GM23248 (cell line): ENCODE data around the gene MAMDC4. TPM values are rescaled to one million over a fixed set of nuclear protein-coding genes. Genes with fewer than 3 reads are reported as not detected.
"Not testable (repeated sequence)": the region's sequence is repeated elsewhere in the genome, so short reads cannot be mapped to it uniquely, and the experiment has no call there.

Experiments
- DNase-seq: peaks from one replicate; pipeline ENCODE4 v3.0.0-alpha.2; 2015
- H2AFZ ChIP-seq: fragments of 200-600 bp; sonication (generic); 2 replicates; pipeline ENCODE4 v1.6.1; 2016; ENCODE audit warnings: antibody characterized with exemption
- H3F3A ChIP-seq: fragments of 200-600 bp; sonication (generic); 2 replicates; pipeline ENCODE4 v1.6.1; 2016; ENCODE audit warnings: mild to moderate bottlenecking, antibody characterized with exemption, mixed run types; ENCODE audit not compliant: insufficient read depth
- H3K27ac ChIP-seq: fragments of 200-600 bp; sonication (generic); 2 replicates; pipeline ENCODE4 v1.5.1; 2016; ENCODE audit warnings: mild to moderate bottlenecking
- H3K27me3 ChIP-seq: fragments of 200-600 bp; sonication (generic); replicated peaks from 2 replicates; pipeline ENCODE4 v1.6.1; 2016; ENCODE audit warnings: mild to moderate bottlenecking; ENCODE audit not compliant: insufficient read depth
- H3K36me3 ChIP-seq: fragments of 200-600 bp; sonication (generic); 2 replicates; pipeline ENCODE4 v1.6.1; 2016; ENCODE audit warnings: low read depth, mild to moderate bottlenecking
- H3K4me1 ChIP-seq: fragments of 200-600 bp; sonication (generic); 2 replicates; pipeline ENCODE4 v1.6.1; 2016; ENCODE audit warnings: mild to moderate bottlenecking; ENCODE audit not compliant: insufficient read depth
- H3K4me2 ChIP-seq: fragments of 200-600 bp; sonication (generic); one replicate; pipeline ENCODE4 v1.6.1; 2016; ENCODE audit warnings: mild to moderate bottlenecking; ENCODE audit not compliant: unreplicated experiment
- H3K4me3 ChIP-seq: fragments of 200-600 bp; sonication (generic); 2 replicates; pipeline ENCODE4 v1.5.1; 2016; ENCODE audit warnings: mild to moderate bottlenecking
- H3K79me2 ChIP-seq: fragments of 200-600 bp; sonication (generic); 2 replicates; pipeline ENCODE4 v1.6.1; 2016; ENCODE audit warnings: mild to moderate bottlenecking; ENCODE audit not compliant: insufficient read depth
- H3K9ac ChIP-seq: fragments of 200-600 bp; sonication (generic); 2 replicates; pipeline ENCODE4 v1.6.1; 2016; ENCODE audit warnings: mild to moderate bottlenecking
- H3K9me2 ChIP-seq: fragments of 200-600 bp; sonication (generic); 2 replicates; pipeline ENCODE4 v1.6.1; 2016; ENCODE audit warnings: mixed run types, mild to moderate bottlenecking, moderate library complexity; ENCODE audit not compliant: insufficient read depth
- H3K9me3 ChIP-seq: fragments of 200-600 bp; sonication (generic); one replicate; pipeline ENCODE4 v1.6.1; 2017; ENCODE audit warnings: low read depth
- H4K20me1 ChIP-seq: fragments of 200-600 bp; sonication (generic); 2 replicates; pipeline ENCODE4 v1.6.0; 2016; ENCODE audit not compliant: insufficient read depth
- EZH2 ChIP-seq: fragments of 200-600 bp; sonication (generic); IDR thresholded peaks from 2 replicates; pipeline ENCODE4 v1.6.1; 2018; ENCODE audit warnings: antibody characterized with exemption, mild to moderate bottlenecking; ENCODE audit not compliant: insufficient read depth, poor library complexity, severe bottlenecking
- EZH2phosphoT487 ChIP-seq: fragments of 200-600 bp; sonication (generic); IDR thresholded peaks from 2 replicates; pipeline ENCODE4 v1.6.1; 2018; ENCODE audit warnings: antibody characterized with exemption, moderate library complexity, mild to moderate bottlenecking, low read depth; ENCODE audit not compliant: insufficient read depth
- whole genome bisulfite sequencing, 2 experiments: methylation state at CpG; one replicate each; pipeline ENCODE4 v1.1.6; 2015 to 2017; ENCODE audit warnings: low lambda C conversion rate in 2 of 2, low coverage in 1 of 2; ENCODE audit errors: missing lambda C conversion rate in 2 of 2; 5-methylcytosine and 5-hydroxymethylcytosine counted together
- in situ Hi-C: fragments of 300-500 bp; cut with MboI; formaldehyde crosslinking; loops from 2 replicates; pipeline ENCODE4 v1.15.0; 2020
- polyA plus RNA-seq: library from polyadenylated mRNA; unstranded; fragments of >200 nt; fragmentation: Nextera tagmentation; extraction: Ambion mirVana; gene quantifications from 2 replicates; pipeline ENCODE4 v1.2.1, GENCODE V29; 2016
- total RNA-seq: library from RNA; depleted of rRNA; stranded (reverse); fragments of >200 nt; shearing (Covaris generic); gene quantifications from 2 replicates; pipeline ENCODE4 v1.2.3, GENCODE V29; 2014

Gene MAMDC4
- total and polyA plus RNA-seq, 2 experiments from 2014 or later: 0.35 to 2.3 TPM

GRCh38 chr9:136880651-136881050, 28.5 kb downstream of the MAMDC4 start:
- in situ Hi-C loops: no loop called here
- Histone ChIP-seq H3K9me2 (no peaks in the 10 kb centered on the region), H3K4me1 (peaks cover 10% of the 10 kb centered on the region), H3K9me3 (no peaks in the 10 kb centered on the region), H3F3A (0 out of 2 replicates have a peak, but pooled peaks cover 9% of the 10 kb centered on the region), H3K27ac (no peak overlapping the region), H3K4me3 (no peak overlapping the region), H3K27me3 (no peaks in the 10 kb centered on the region), H2AFZ (no peak overlapping the region), H3K9ac (no peak overlapping the region), H3K36me3 (no peaks in the 10 kb centered on the region), H4K20me1 (no peaks in the 10 kb centered on the region), H3K4me2 (no peak overlapping the region), H3K79me2 (no peaks in the 10 kb centered on the region)
- DNase-seq: no peak
- TF ChIP-seq EZH2phosphoT487: no peak
- no peak for TF ChIP-seq EZH2
- WGBS, 2 experiments: 77 to 78% methylated on average over 7 to 11 of the region's 11 CpGs

GRCh38 chr9:136881691-136882108, 29.6 kb downstream of the MAMDC4 start:
- Histone ChIP-seq H3K36me3 (no peaks in the 10 kb centered on the region), H3K27ac (no peak overlapping the region), H3K27me3 (no peaks in the 10 kb centered on the region), H3F3A (0 out of 2 replicates have a peak, but pooled peaks cover 9% of the 10 kb centered on the region), H3K4me2 (no peak overlapping the region), H3K79me2 (peaks cover under 1% of the 10 kb centered on the region), H3K9me3 (no peaks in the 10 kb centered on the region), H3K4me3 (no peak overlapping the region), H4K20me1 (no peaks in the 10 kb centered on the region), H3K9me2 (no peaks in the 10 kb centered on the region), H2AFZ (peak overlapping the region; percentile 69), H3K4me1 (peaks cover 10% of the 10 kb centered on the region), H3K9ac (peak overlapping the region; percentile 50; the same call in 1 of the 2 replicates)
- DNase-seq: peak; percentile 57
- TF ChIP-seq EZH2phosphoT487: no peak
- TF ChIP-seq EZH2: no peak
- in situ Hi-C loops: no loop called here
- 31 to 36% methylated on average over 9 of the region's 9 CpGs for WGBS, 2 experiments

- Histone ChIP-seq H3K4me3 (peak overlapping the region; percentile 41), H3K27me3 (no peaks in the 10 kb centered on the region), H3K9me2 (no peaks in the 10 kb centered on the region), H3K4me1 (peaks cover 10% of the 10 kb centered on the region), H3K9me3 (no peaks in the 10 kb centered on the region), H3K36me3 (no peaks in the 10 kb centered on the region), H3K9ac (peak overlapping the region; percentile 50), H2AFZ (peak overlapping the region; percentile 69), H3K4me2 (peak overlapping the region; percentile 58), H4K20me1 (no peaks in the 10 kb centered on the region), H3F3A (0 out of 2 replicates have a peak, but pooled peaks cover 9% of the 10 kb centered on the region), H3K79me2 (peaks cover 7% of the 10 kb centered on the region), H3K27ac (peak overlapping the region; percentile 11; the same call in 1 of the 2 replicates)
- DNase-seq: peak; percentile 91
- TF ChIP-seq EZH2 (no peak), EZH2phosphoT487 (no peak)
- in situ Hi-C loops: no loop called here
- 25 to 32% methylated on average over 16 to 18 of the region's 19 CpGs for WGBS, 2 experiments
These were observed 30.2 kb downstream of the MAMDC4 start for GRCh38 chr9:136882109-136882946.

GRCh38 chr9:136882947-136883283, 30.8 kb downstream of the MAMDC4 start:
- H3K27me3 ChIP-seq, H3K27ac ChIP-seq, H3F3A ChIP-seq, H3K9me3 ChIP-seq, H4K20me1 ChIP-seq, H3K9me2 ChIP-seq, H3K36me3 ChIP-seq, H3K9ac ChIP-seq, DNase-seq, H3K4me1 ChIP-seq, in situ Hi-C loops: not testable (repeated sequence)
- peak overlapping the region; percentile 58 for H3K4me2 ChIP-seq
- H3K4me3 ChIP-seq: peak overlapping the region; percentile 41; the same call in 1 of the 2 replicates
- H2AFZ ChIP-seq: peak overlapping the region; percentile 69; the same call in 1 of the 2 replicates
- 90 to 96% methylated on average over 9 of the region's 9 CpGs for WGBS, 2 experiments
- peaks cover 13% of the 10 kb centered on the region for H3K79me2 ChIP-seq

- 81 to 86% methylated on average over 9 to 10 of the region's 10 CpGs for WGBS, 2 experiments
These were observed 31.5 kb downstream of the MAMDC4 start for GRCh38 chr9:136883670-136884069.

More at GRCh38 chr9:136883670-136884069, 31.5 kb downstream of the MAMDC4 start:
- H3K4me3 ChIP-seq, in situ Hi-C loops, H3F3A ChIP-seq, H3K9me2 ChIP-seq, H3K4me1 ChIP-seq, H2AFZ ChIP-seq, H3K9ac ChIP-seq, H3K27ac ChIP-seq, H3K36me3 ChIP-seq, H3K27me3 ChIP-seq, H3K9me3 ChIP-seq, DNase-seq, H4K20me1 ChIP-seq, H3K4me2 ChIP-seq: not testable (repeated sequence)
- H3K79me2 ChIP-seq: peaks cover 20% of the 10 kb centered on the region
